Choroid plexus epithelial cell (primary cell): ENCODE measurements around the gene TWIST2.

ENCODE experiments used
- DNase-seq: peaks from one replicate; pipeline ENCODE4 v3.0.0-alpha.2; 2010; ENCODE audit warnings: low read depth
- H3K4me3 ChIP-seq: 2 replicates; pipeline ENCODE4 v1.5.1; 2011; ENCODE audit warnings: low read depth, mild to moderate bottlenecking, control low read depth, low read length, moderate library complexity
- CTCF ChIP-seq: conservative IDR thresholded peaks from 2 replicates; pipeline ENCODE4 v1.5.1; 2011; ENCODE audit warnings: low read depth, mild to moderate bottlenecking, control low read depth, inconsistent platforms, low read length, moderate library complexity

TWIST2 gene

GRCh38 chr2:238882082-238882755 is 34.3 kb downstream of the TWIST2 start:
- TF ChIP-seq CTCF = no peak
- DNase-seq = no peak
- no peak overlapping the region for H3K4me3 ChIP-seq

DNA sequence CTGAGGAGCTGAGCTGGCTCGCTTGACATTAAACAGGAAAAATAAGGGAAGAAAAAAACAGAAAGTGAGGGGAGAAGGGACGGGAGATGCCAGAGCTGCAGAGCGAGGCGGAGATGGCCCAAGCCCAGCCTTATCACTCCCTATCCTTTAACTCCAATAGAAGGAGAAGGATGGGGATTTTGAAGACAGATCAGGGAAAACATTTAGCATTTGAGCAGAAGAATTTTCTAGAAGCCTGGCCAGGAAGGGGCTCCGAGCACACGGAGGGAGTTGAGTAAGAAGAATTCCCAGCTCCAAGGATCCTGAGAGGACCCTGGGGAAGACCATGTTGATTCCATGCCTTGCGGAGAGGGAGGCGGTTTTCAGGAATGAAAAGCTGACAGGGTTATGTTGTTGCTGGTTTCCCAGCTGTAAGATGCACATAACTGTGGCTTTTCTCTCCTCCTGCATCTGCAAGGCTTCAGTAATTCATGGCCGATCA is 35.6 kb downstream of the TWIST2 start:
- peak; percentile 37 for DNase-seq
- TF ChIP-seq CTCF = no peak
- no peak overlapping the region for H3K4me3 ChIP-seq

DNA sequence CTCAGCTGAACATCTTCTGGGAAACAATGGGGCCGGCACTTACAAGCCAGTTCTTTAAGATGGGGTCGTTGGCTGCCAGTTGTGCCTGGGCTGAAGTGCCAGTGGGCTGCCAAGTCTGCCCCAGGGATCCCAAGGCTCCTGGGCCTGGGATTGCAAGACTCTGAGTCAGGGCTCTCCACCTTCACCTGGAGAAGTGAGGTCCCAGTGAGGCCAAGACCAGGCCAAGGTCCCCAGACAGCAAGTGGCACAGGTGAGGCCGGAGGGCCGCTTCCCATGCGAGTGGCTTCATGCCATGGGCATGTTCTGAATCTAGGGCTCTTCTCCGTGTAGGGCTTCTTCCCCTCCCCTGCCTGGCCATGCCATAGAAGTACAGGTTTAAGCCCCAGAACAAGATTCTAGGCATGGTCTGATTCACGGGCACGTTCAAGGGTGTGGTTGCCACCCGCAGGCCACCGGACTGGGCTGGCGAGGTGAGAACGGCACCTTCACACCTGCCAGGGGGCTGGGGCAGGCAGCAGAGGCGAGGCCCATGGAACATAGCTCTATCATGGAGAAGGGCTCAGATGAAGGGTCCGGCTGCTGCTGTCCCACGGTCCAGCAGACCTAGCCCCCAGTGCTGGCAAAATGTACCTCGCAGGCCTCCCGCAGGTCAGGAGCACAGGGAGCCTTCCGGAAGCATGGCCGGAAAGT is 36.4 kb downstream of the TWIST2 start:
- TF ChIP-seq CTCF = no peak
- no peak overlapping the region for H3K4me3 ChIP-seq
- DNase-seq = no peak

GRCh38 chr2:238884812-238885408 is 37.0 kb downstream of the TWIST2 start:
- H3K4me3 ChIP-seq = no peak overlapping the region
- DNase-seq = no peak
- no peak for TF ChIP-seq CTCF

DNA sequence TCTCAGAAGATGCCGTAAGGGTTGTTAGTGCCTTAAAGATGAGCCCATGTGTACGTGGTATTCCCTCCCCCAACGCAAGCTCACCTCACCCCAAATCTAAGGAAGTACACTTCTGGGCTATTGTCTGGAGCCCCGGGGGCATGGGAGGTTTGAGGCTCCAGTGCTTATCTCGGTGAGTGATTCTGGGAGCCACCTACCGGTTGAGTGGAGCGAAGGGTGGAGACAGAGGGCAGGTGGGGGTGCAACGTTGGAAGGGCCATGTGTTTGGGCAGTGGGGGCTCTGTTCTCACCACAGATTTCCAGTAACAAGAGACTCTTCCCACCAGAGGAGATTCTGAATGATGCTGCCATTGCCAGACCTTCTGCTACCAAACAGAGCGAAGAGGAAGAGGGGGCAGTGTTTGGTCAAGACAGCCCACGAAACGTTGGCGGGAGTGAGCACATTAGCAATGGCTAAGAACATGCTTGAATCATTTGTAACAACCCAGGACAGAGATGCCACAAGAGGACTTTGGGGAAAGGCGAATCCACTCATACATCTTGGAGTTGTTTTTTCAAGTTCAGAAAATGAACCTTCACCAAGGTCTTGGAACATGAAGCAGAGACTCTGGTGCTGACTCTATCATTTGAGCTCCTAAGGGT is 38.7 kb downstream of the TWIST2 start:
- TF ChIP-seq CTCF = no peak
- no peak for DNase-seq
- no peak overlapping the region for H3K4me3 ChIP-seq

DNA sequence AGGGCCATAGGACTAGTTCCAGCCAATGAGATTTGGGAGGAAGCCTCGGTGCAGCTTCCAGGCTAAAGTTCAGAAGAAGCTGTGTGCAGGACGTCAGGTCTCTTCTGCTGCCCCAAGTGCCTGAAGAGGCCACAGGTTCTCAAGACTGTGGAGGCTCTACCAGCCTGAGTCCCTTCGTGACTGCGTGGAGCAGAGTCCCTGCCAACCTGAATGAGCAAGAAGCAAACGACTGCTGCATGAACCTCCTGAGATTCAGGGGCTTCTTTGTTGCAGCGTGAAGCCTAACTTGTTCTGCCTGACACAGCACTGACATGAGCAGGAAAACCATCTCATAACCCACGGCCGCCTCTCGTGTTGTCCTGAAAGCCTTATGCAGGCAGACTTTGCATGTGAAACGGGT is 39.7 kb downstream of the TWIST2 start:
- H3K4me3 ChIP-seq = no peak overlapping the region
- TF ChIP-seq CTCF = no peak
- no peak for DNase-seq
